ENCODE data around the gene STUM.
"Not testable (repeated sequence)": the region's sequence is repeated elsewhere in the genome, so short reads cannot be mapped to it uniquely, and the experiment has no call there.

Gene STUM, protein sequence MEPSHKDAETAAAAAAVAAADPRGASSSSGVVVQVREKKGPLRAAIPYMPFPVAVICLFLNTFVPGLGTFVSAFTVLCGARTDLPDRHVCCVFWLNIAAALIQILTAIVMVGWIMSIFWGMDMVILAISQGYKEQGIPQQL

DNA sequence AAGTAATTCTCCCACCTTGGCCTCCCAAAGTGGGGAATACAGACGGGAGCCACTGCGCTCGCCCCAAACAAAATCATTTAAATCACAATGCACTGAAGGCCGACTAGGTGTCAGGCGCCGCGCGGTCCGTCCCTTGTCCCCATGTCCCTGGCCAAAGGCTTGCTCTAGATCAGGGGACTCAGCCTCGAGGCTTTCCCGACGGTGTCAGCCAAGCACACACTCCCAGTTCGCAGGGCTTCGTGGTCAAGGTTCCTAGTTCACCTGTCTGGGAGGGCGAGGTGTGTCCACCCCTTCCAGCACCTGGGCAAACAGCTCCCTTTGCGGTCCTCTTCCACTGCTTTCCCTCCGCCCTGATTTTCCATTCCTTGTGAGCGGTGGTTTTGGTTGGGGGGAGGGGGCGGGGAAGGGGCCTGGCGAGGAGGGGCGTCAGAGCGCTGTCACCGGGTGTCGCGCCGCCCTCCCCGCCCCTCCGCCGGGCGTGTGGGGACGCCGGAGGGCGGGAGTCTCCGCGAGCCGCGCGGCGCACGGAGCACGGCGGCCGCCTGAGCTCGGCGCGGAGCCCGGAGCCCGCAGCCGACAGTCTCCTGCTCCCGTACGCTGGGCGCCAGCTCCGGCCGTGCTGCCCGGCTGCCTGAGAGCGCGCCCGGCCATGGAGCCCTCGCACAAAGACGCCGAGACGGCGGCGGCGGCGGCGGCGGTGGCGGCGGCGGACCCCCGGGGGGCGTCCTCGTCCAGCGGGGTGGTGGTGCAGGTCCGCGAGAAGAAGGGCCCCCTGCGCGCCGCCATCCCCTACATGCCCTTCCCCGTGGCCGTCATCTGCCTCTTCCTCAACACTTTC lies at the start of gene STUM:
Gene STUM (plus strand): TSS at position 509 of the 838 bp plus-strand sequence. CDS start 141 bp downstream, at position 650.
- in situ Hi-C loops (cut with MboI; ENCODE audit: low sequenced_read_pairs): no loop called here

GRCh38 chr1:226499699-226500098 lies 48.9 kb upstream of the STUM start:
- in situ Hi-C loops (cut with MboI; ENCODE audit: low sequenced_read_pairs): not testable (repeated sequence)

GRCh38 chr1:226506021-226506420 lies 42.5 kb upstream of the STUM start:
- in situ Hi-C loops (cut with MboI; ENCODE audit: low sequenced_read_pairs): no loop called here

GRCh38 chr1:226506921-226507320 lies 41.6 kb upstream of the STUM start:
- in situ Hi-C loops (cut with MboI; ENCODE audit: low sequenced_read_pairs): no loop called here

DNA sequence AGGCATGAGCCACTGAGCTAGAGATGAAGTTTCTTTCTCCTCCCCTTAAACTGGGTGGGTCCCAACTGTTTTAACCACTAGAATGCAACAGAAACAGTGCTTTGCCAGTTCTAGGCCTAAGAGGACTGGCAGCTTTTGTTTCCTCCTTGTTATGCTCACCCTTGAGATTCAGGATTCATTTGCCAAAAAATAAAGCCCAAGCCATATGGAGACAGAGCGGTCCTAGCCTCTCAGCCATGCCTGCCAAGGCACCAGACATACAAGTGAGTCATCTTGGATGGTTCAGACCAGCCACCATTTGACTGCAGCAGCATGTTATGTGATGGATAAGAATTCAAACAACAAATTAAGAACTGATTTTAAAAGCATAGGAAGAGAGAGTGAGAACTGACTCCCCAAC lies 38.1 kb upstream of the STUM start:
- in situ Hi-C loops (cut with MboI; ENCODE audit: low sequenced_read_pairs): no loop called here

- in situ Hi-C loops (cut with MboI; ENCODE audit: low sequenced_read_pairs): no loop called here
Observed at GRCh38 chr1:226511296-226511695, 37.3 kb upstream of the STUM start.

DNA sequence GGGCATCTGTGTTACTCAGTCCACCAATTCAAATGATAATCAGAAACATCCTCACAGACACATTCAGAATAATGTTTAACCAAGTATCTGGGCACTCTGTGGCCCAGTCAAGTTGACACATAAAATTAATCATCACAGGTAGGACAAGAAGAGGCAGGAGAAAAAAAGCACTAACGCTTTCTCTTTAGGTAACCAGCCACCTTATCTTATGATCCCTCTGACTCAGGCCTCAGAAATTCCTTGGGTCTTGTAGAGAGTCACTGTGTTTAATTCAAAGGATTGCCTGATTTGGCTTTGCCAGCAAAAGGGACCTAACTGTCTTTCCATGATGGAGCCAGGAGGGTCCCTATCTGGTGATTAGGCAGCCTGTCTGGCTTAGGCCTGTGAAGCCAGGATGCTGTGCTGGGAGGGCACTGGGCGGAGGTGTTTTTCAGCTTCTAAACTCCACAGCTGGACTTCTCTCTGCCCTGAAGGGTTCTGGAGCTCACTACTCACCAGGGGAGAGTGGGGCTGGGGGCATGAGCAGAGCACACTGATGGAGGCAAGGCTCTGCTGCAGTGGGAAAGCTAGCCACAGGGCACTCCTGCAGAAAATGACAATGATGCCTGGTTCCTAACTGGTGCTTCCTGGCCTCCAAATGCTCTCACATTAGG lies 36.4 kb upstream of the STUM start:
- in situ Hi-C loops (cut with MboI; ENCODE audit: low sequenced_read_pairs): no loop called here

DNA sequence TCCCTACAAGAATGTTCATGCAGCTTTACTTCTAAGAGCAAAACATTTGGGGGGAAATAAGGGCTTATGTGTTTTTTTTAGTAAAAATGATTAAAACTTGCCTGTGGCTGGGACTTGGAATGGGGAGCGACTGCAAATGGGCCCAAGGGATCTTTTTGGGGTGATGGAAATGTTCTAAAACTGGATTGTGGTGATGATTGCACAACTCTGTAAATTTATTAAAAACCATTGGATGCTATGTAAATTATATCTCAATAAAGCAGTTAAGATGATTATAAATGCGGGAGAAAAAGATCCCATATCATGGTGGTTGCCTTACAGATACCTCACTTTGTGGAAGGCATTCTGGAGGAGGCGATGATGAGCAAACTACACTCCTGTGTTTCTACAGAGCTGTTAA lies 30.2 kb upstream of the STUM start:
- in situ Hi-C loops (cut with MboI; ENCODE audit: low sequenced_read_pairs): no loop called here

DNA sequence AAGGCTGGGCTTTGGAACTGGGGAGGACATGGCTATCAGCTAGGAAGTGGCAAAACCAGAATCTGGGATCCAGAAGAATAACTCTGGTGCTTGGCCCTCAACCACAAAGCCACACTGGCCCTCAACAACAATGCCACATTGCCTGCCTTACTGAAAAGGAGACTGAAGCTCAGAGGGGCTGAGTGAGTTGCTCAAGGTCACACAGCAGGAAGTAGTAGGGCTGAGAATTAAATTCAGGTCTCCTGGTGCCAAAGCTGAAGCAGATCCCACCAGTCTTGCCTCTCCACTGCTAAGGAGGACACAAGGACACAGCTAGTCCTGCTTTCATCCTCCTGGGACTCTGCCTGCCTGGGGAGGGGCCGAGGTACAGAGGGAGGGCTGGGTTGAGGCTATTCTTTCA lies 29.4 kb upstream of the STUM start:
- in situ Hi-C loops (cut with MboI; ENCODE audit: low sequenced_read_pairs): no loop called here

DNA sequence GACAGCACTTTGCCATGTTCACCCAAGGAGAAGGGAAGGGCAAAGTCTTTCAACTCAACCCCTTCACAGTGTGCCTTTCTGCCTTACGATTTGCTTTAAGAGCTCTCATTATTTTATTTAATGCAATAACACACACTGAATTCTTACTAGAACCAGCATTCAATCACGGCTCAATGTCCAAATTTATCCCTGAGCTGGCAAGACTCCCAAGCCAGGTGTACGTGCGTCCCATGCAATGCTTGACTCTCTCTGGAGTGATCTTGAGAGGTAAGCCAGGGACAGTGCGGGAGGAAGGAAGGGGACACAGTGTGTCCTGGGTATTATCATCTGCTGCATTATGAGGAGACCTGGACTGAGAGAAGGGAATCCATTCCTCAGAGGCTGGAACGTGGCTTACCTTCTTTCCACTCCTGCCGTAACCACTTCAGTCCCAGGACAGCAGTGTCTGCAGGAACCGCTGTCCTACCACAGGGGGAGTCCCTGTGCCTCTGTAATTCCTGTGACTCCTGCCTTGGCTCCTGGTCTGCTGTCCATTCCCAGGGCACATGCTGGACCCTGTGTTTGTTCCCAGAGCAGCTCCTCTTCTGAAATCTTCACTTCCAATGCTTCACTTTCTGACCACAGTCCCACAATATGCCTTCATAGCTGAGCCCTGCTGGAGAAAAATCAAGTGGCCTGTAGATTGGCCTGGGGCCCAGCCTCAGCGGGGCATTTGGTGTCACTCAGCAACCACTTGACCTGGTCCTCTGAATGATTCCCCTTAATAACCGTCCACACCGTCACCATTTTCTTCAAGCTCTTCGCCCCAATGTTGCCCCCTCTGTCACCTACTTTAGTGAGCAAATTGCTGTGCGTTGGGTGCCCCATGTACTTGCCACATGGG lies 28.6 kb upstream of the STUM start:
- in situ Hi-C loops (cut with MboI; ENCODE audit: low sequenced_read_pairs): no loop called here

- in situ Hi-C loops (cut with MboI; ENCODE audit: low sequenced_read_pairs): no loop called here
Observed at GRCh38 chr1:226520640-226521355, 27.8 kb upstream of the STUM start.

DNA sequence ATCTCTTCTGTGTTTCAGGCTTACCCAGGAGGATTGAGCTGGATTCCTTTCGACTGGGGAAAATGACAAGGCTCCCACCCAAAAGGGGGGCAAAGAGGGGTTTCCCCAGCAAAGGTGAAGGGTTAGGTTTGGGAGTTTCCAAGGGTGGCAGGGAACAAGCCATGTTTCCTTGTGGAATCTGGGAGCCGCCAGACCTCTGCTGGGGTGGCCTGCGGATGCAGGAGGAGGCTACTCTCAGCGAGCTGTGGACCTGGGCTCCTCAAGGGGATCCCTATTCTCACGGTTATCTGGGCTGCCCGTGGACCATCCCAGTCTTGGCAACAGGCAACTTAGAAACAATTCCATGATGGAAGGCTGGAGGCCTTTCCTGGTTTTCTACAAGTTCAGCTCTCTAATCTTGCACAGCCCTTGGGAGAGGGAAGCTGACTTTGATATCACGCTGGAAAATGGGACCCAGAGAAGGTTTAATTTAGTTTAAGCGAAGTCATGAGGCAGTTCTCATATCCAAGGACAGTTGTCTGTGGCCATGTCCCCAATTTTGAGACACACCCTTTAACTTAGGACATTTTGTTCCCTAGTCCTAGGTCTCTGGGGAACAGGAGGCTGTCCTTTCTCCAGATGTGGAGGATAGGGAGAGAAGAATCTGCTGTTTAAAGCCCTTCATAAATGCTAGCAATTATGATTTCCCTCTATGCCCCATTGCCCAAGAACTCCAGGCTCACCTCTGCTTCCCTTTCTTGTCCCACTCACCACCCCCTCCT lies 24.7 kb upstream of the STUM start:
- in situ Hi-C loops (cut with MboI; ENCODE audit: low sequenced_read_pairs): no loop called here

DNA sequence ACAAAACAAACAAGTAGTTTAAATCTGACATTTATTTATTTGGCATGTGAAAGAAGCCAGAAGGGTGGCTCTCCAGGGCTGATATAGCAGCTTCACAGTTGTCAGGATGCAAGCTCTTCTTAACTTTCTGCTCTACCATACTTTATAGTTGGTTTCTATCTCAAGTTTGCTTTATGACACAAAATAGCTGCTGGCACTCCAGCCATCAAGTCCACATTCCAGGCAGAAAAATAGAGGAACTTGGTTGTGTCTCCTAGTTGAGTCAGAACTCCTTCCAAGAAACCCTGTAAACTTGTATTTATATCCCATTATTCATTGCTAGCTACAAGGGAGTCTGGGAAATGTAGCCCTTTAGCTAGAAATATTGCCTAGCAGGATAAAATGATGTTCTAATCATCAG lies 24.0 kb upstream of the STUM start:
- in situ Hi-C loops (cut with MboI; ENCODE audit: low sequenced_read_pairs): no loop called here

- in situ Hi-C loops (cut with MboI; ENCODE audit: low sequenced_read_pairs): no loop called here
Observed at GRCh38 chr1:226525750-226526149, 22.8 kb upstream of the STUM start.

DNA sequence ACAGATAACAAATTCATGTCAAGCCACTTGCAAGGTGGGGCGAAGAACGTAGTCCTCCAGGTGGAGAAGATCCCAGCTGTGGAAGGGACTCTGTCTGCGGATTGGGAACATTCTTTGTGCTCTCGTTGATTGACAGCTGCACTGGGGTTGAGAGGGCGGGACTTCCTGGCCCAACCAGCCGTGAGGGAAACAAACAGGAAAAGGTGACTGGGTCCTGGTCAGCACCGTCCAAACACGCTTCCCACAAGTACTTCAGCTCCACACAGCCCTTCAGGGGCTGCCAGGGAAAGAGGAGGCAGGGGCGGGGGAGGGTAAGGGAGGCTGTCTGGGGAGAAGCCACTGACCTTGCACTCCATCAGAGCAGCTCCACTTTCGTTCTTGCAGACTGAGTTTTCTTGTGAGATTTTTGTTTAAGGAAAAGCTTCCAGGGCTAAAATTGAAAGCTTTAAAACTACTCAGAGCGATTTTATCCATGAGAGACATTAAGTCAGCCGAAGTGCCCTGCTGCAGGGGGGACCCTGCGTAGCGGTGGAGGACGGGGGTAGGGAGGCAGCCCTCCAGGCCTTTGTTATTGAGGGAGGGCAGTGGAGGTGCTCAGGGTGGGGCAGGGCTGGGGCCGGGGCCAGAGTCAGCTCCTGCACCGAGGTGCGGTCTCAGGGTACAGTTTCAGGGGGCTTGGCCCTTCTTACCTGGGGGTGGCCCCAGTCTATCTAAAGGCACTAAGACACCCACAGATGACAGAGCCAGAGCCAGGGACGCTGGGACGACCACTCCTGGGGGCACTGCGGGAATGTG lies 21.6 kb upstream of the STUM start:
- in situ Hi-C loops (cut with MboI; ENCODE audit: low sequenced_read_pairs): no loop called here

DNA sequence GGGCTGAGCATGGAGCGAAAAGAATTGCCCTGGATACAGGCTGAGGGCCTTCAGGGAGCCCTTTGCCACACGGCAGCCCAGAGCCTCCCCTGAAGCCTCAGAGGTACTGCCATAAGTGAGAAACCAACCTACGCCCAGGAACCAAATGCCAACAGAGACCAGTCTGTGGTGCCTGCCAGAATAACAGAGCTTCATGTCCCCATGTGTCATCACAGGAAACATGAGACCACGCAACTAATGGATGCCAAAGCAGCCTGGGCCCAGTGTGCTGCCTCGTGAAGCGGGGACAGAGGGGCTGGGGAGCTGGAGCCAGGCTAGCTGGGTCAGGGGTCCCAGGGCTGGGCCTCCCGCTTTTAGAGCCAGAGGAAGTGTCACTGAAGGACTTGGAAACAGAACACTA lies 18.7 kb upstream of the STUM start:
- in situ Hi-C loops (cut with MboI; ENCODE audit: low sequenced_read_pairs): no loop called here

DNA sequence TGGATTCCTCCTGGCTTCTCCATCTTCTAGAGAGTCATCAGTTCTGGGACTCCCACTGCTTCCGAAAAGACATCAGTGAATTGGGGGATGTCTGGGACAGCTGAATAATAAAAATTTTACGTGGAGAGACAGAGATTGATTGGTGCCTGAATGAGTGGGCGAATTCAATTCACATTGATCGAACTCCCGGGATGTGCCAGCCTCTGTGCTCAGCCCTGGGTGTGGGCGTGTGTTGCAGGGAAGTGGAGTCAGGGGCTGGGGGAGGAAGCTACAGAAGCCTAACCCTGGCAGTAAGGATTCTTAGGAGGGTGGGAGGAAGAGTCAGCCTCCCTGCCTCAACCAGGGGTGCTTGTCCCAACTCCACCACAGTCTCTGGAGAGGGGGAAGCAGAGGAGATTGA lies 18.0 kb upstream of the STUM start:
- in situ Hi-C loops (cut with MboI; ENCODE audit: low sequenced_read_pairs): no loop called here

- in situ Hi-C loops (cut with MboI; ENCODE audit: low sequenced_read_pairs): no loop called here
Observed at GRCh38 chr1:226531360-226532093, 17.0 kb upstream of the STUM start.

Data from HL-60/S4 treated with retinoic acid at 250 ng/mL for 4 days and 3 days (cell line).